Esophagus muscularis mucosa (tissue), 3 donors: ENCODE measurements around the gene FFAR3.
"Not testable (repeated sequence)": the region's sequence is repeated elsewhere in the genome, so short reads cannot be mapped to it uniquely, and the experiment has no call there.

Experiments used
- CTCF ChIP-seq, 3 experiments: fragments of 200-600 bp in 2 of 3; fragments of 450-650 bp in 1 of 3; sonication (generic) in 2 of 3; IDR thresholded peaks; one replicate each; pipeline ENCODE4 v1.5.1; 2017 to 2019; ENCODE audit warnings: antibody characterized with exemption in 3 of 3, mild to moderate bottlenecking in 2 of 3, moderate library complexity in 1 of 3
- POLR2A ChIP-seq: fragments of 450-650 bp; IDR thresholded peaks from one replicate; pipeline ENCODE4 v1.6.1; 2017; ENCODE audit warnings: antibody characterized with exemption, moderate library complexity, mild to moderate bottlenecking, low read depth
- POLR2AphosphoS5 ChIP-seq, 2 donors: sonication (generic); formaldehyde crosslinking; IDR thresholded peaks; one replicate each; pipeline ENCODE4 v1.6.1; 2017; ENCODE audit warnings: antibody characterized with exemption in 2 of 2

DNA sequence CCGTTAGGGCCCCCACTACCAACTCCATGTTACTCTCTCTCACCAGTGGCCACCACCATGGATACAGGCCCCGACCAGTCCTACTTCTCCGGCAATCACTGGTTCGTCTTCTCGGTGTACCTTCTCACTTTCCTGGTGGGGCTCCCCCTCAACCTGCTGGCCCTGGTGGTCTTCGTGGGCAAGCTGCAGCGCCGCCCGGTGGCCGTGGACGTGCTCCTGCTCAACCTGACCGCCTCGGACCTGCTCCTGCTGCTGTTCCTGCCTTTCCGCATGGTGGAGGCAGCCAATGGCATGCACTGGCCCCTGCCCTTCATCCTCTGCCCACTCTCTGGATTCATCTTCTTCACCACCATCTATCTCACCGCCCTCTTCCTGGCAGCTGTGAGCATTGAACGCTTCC, 574 bp downstream of the FFAR3 start:
- TF ChIP-seq POLR2A; CTCF (IDR thresholded peaks at IDR 0.05); POLR2AphosphoS5 (IDR thresholded peaks at IDR 0.05): not testable (repeated sequence)
